Fibroblast of lung (primary cell): Measurements from ENCODE around the gene STOM.
"Not testable (repeated sequence)": the region's sequence is repeated elsewhere in the genome, so short reads cannot be mapped to it uniquely, and the experiment has no call there.

Source experiments
- EZH2 ChIP-seq: IDR thresholded peaks from 2 replicates; pipeline ENCODE4 v1.5.1; 2012; ENCODE audit warnings: low read length, control low read depth, mild to moderate bottlenecking; ENCODE audit errors: missing control alignments
- TF ChIP-seq, protein P1 (sequence below), 2 donors: IDR thresholded peaks in 1 of 2; conservative IDR thresholded peaks in 1 of 2; 1 replicate in 1 of 2; 2 replicates in 1 of 2; pipeline ENCODE4 v1.5.1; 2011 to 2012; ENCODE audit warnings: low read length in 2 of 2, control low read depth in 1 of 2, inconsistent platforms in 1 of 2, low read depth in 1 of 2, mild to moderate bottlenecking in 1 of 2

DNA sequence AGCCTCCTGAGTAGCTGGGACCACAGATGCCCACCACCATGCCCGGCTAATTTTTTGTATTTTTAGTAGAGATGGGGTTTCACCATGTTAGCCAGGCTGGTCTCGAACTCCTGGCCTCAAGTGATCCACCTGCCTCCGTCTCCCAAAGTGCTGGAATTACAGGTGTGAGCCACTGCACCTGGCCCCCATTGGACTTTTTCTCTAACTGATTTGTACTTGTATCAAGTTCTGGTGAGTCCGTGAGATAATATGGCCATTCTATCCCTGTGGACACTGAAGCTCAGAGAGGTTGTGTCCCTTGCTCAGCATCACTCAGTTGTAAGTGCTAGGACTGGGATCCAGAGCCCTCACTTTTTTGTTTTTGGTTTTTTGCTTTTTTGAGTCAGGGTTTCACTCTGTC is 78.5 kb downstream of the STOM start:
- TF ChIP-seq, protein P1, sequence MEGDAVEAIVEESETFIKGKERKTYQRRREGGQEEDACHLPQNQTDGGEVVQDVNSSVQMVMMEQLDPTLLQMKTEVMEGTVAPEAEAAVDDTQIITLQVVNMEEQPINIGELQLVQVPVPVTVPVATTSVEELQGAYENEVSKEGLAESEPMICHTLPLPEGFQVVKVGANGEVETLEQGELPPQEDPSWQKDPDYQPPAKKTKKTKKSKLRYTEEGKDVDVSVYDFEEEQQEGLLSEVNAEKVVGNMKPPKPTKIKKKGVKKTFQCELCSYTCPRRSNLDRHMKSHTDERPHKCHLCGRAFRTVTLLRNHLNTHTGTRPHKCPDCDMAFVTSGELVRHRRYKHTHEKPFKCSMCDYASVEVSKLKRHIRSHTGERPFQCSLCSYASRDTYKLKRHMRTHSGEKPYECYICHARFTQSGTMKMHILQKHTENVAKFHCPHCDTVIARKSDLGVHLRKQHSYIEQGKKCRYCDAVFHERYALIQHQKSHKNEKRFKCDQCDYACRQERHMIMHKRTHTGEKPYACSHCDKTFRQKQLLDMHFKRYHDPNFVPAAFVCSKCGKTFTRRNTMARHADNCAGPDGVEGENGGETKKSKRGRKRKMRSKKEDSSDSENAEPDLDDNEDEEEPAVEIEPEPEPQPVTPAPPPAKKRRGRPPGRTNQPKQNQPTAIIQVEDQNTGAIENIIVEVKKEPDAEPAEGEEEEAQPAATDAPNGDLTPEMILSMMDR (conservative IDR thresholded peaks at IDR 0.05 in 1 of 2, IDR thresholded peaks at IDR 0.05 in 1 of 2; ENCODE audit: low read depth in 1 of 2, low read length in 2 of 2) = not testable (repeated sequence)
- TF ChIP-seq EZH2 = not testable (repeated sequence)
